GM10847 (cell line): ENCODE data around the gene S100A7A.

ENCODE experiments used
- POLR2A ChIP-seq: IDR thresholded peaks from 2 replicates; pipeline ENCODE4 v1.6.1; 2011; ENCODE audit not compliant: insufficient read length; ENCODE audit errors: extremely low read depth

S100A7A gene

DNA sequence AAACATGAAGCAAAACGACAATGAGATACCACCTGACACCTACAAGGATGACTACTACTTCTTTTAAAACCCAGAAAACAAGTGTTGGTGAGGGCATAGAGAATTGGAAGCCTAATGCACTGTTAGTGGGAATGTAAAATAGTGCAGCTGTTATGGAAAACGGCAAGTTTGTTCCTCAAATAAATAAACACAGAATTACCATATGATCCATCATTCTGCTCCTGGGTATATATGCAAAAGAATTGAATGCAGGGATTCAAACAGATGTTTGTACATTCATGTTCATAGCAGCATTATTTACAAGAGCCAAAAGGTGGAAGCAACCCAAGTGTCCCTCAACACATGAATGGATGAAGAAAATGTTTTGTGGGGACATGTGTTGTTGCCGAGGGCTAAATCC lies 24.1 kb upstream of the S100A7A start:
- TF ChIP-seq POLR2A, result no peak

DNA sequence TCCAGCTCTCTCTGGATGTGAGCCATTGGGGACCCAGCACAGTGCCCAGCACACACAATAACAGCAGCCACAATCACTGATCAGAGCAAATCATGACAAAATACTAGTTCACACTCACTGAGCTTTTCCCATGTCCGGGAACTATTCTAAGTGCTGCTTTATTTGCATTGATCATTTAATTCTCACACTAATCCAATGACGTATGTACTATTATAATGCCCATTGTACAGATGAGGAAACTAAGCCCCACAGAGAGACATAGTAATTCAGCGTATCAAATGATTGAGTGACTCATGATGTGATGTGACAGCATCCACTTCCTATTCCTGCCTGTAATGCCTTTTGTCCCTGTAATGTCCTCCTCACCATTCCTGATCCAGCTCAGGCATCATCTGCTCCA lies 23.5 kb upstream of the S100A7A start:
- no peak for TF ChIP-seq POLR2A

DNA sequence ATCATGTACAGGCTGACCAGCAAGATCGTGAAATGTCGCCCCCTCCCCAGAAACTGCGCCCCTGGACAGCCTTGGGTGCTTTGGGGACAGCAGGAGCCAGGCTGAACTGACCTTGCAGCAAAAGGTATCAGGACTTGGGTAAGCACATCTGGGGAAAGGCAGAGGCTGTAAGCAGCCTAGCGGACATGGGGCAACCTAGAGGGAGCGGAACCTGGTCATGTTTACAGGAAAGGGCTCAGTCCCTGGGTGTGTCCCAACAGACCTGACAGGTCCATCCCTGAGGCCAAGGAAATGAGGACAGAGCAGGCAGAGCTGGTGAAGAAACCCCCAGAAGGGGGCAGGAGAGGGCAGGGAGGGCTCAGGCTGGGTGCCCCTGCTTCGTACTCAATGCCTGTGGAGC lies 22.4 kb upstream of the S100A7A start:
- TF ChIP-seq POLR2A, result no peak

DNA sequence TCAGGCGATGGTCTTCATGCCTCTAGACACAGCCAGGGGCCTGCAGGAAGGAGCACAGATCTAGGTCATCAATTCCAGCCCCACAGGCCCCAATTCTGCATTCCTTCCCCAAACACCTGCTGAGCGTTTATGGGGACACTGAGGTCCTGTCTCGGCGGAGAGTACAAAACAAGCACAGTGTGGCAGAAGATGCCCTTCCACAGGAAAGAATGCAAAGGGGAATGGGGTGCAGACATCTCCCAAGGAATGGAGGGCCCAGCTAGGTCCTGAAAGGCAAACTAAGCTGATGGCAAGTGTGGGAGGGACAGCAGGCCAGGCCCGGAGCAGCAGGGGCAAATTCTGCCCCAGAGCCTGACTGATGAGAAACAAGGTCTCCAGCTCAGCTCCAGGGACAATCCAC lies 21.9 kb upstream of the S100A7A start:
- TF ChIP-seq POLR2A, result no peak

DNA sequence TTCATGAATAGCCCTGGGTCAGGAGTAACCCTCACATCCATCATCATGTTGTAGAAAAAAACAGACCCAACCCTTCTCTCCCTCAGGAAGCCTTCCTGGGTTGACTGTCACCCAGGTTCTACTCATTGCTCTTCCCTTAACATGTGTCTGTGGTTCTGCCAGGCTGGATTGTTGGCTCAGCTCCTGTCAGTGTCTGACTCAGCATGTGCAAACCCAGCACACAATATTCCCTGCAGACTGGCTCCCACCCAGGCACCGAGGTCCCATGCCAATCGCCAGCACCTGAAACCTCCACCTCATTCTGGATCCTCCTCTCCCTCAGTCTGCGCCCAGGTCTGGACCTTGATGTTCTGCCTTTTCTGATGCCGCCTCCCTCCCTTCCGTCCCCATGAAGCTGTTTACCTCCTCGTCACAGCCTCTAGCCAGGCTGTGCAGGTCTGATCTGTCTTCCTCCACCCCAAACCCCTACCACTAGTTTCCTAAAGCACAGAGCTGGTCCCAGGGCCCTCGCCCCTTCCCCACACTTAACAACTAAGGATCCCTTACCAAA lies 21.1 kb upstream of the S100A7A start:
- no peak for TF ChIP-seq POLR2A

DNA sequence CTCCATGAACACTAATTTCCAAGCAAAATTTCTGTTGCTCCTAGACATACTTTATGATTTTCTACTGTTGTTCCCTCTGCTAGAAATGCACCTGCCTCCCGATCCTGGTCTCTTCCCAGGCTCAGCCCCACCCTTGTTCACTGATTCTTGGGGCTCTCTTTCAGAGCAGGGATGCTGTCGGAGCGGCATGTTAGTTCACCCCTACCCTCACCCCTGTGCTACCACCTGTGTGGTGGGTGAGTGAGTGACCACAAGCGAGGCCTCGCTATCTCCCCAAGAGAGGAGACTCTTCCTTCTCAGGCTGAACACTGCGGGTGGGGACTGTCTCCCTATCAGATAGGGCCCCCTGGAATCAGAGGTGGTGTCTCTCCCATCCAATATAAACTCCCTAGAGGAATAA lies 20.5 kb upstream of the S100A7A start:
- TF ChIP-seq POLR2A, result no peak

DNA sequence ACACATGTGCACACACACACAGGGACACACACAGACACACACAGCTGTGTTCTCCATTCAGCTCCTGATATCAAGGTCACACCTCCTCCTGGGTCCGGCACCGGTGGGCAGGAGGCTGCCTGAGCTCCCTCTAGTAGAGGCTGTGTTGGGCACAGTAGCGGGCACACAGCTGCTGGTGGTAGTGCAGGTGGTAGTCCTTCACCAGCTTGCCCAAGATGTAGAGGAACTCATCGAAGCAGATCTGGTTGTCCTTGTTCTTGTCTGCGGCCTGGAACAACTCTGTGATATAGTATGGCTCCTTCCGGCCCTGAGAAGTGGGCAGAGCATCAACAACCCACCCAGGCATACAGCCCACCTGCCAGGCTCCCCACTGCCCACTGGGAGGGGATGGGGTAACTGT lies 19.9 kb upstream of the S100A7A start:
- no peak for TF ChIP-seq POLR2A

DNA sequence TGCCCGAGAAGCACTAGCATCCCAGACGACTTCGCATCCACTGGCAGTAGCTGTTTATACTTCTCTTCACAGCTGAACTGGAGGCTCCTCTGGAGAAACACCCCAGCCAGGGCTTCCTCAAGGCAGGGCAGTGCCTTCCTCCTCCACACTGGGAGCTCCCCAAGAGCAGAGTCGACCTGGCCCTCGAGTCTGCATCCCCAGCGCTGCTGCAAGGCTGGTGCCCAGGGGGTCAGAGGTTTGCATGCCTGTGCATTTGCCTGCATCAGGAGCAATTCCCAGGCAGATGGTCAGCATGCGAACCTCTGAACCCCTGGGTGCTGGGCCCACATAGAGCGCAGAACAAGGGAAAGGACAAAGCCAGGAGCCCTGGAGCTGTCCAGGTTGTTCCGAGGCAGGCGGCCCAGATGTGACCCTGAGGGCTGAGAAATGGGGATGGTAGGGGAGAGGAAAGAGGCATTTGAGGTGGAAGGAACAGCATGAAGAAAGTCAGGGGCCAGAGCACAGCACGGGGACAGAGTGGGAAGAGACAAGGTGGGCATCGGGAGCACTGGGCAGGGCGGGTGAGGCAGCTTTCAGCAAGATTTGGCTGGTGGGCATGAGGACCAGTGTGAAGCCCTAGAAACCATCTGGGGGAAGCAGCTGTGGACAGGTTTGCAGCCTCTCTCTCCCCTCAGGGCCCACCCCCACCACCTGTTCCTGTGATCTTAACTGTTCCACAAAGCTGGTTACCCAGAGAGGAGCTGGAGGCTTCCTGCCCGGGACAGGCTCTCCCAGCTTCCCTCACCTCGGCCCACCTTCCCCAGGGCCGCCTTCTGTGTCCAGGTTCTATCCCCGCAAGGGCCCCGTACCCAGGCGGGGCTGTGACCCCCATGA lies 19.0 kb upstream of the S100A7A start:
- TF ChIP-seq POLR2A, result no peak

DNA sequence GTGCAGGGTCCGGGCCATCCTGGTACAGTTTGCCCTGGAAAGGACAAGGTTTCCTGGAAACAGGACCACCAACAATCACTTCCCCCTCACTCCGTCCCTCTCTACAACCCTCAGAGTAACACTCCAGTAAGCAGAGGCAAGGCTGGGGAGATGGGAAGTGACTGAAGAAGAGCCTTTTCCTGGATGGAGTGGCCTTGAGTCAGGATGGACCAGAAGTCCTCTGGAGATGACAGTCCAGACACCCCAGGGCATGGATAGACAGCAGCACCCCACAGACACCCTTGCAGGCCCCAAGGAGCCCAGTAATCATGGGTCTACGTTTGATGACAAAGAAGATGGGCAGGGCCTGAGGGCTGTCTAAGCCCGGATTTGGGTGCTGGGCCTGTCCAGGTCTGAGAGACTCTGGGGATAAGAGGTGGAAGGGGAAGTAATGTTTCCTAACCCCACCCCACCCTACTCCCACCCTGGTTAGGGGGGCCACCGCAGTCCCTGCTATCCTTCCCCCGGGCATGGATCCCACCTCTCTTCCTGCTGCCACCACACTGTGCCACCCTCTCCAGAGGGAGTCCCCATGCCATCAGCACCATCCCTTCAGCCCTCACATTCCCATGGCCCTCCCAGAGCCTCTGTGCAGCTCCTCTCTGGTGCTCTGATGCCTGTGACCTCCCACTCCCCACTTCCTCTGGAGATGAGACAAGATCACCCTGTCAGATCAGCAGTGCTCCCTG lies 18.2 kb upstream of the S100A7A start:
- TF ChIP-seq POLR2A, result no peak

DNA sequence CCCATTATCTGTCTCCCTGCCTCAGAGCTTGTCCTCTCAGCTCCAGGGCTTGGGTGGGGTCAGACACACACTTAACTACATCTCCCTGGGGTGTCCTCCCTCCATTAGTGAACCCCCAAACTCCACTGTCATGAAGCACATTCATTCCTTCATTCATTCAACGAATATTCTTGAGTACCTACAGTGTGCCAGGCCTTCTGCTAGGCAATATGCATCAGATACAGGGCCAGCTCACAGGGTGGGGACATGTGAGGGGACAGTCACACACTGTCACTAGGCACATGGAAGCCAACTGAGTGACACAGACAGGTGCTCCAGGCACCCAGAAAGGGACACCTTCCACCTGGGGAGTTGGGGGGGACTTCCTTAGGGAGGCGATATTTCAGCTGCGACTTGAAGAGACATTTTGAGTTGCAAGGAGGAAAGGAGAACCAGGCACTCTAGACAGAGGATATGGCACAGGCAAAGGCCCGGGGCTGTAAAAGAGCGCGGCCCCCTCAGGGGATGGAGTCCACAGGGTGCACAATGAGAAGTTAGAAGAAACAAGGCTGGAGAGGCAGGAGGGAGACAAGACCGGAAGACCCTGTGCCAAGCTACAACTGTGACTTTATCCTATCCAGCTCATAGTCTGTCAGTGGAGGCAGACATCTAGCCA lies 16.8 kb upstream of the S100A7A start:
- TF ChIP-seq POLR2A, result no peak

DNA sequence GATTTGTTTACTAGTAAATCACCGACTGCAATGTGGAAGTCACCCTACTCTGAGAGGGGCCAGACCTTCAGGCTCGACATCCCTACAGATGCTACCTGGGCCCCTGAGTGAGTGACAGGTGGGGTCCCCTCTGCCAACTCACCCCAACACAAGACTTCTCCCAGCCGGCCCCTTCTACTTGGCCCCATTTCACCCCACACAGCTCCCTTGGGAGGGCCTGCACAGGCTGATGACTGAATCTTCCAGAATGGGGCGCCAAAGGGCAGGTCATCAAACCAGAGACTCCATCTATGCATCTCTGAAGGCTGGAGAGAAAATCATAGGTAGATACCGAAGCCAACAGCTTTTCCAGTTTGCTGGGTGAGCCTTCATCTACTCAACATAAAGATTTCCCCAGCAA lies 16.1 kb upstream of the S100A7A start:
- no peak for TF ChIP-seq POLR2A

DNA sequence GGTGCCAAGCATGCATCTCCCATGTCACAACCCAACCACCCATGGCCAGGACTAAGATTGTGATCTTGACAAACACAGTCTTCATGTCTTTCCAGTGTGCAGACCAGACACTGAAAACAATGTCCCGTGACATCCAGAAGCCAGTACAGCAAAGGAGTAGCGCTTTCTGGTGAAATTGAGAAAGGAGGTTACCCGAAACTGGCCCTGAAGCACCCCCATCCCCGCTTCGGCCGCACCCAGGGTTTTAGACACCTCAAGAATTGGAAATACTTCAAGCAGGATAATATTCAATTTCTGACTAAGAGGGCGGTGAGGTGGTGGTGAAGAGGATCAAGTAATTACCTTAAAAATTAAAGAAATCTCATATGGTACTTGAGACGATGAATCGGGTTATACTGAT lies 14.9 kb upstream of the S100A7A start:
- TF ChIP-seq POLR2A, result no peak

DNA sequence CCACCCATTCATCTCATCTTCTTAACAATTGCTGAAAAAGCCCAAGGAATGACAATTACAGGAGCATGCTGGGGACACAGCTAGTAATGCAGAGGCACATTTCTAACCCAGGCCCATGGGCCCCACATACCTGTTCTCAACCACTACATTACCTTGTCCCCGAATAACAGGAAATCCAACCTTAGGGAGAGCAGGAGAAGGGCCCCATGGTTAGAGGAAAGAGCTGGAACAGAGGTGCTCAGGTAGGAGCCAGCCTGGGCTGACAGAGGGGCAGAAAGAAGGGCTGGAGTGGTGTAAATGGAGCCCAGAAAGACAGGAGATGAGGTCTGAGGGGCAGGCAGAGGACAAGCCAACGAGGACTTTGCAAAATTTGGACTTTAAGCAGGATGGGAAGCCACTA lies 14.1 kb upstream of the S100A7A start:
- TF ChIP-seq POLR2A, result no peak

DNA sequence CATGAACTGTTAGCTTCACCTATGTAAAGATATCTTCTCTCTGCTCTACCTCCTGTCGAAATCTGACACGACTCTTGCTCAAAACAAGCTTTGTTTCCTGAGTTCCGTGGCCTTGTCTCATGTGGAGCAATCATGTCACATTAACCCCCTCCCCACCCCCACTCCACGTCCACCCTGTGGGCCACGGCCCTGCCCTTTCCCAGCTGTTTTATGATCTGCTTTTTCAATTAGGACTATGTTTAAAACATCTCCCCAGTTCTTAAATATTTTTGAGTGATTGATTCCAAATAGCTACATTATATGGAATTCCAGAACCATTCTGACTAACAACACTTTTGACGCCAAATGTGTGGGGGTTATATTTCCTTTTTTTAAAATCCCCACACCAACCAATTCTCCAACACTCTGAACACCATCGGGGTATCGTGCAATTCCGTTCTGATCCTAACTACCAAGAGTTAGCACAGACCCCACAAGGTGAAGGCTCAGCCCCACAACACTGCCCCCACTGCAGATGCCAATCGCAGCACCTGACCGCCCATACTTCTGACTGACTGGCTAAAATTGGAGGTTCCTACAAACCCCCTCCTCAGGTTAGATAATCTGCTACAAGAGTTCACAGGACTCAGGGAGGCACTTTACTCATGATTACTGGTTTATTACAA lies 12.8 kb upstream of the S100A7A start:
- TF ChIP-seq POLR2A, result no peak

DNA sequence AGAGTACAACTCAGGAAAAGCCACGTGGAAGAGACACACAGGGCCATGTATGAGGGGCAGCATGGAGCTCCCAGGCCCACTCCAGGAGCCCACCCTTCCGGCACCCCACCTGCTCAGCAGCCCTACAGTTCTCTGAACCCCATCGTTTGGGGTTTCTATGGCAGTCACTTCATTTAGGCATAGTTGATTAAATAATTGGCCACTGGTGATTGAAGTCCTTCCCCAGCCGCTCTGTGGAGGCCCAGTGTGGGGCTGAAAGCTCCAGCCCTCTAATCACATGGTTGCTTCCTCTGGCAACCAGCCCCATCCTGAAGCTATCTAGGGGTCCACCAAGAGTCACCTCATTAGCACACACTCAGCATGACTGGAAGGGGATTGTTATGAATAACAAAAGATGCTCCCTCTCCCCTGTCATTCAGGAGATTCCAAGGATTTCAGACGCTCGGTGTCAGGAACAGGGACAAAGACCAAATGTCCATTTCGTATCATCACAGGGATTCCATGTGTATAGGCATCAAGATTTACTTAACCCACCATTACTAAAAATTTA lies 12.2 kb upstream of the S100A7A start:
- no peak for TF ChIP-seq POLR2A
